Measurements from ENCODE around the gene CUL1. TPM values are rescaled to one million over a fixed set of nuclear protein-coding genes. Genes with fewer than 3 reads are reported as not detected.

CUL1 gene
- total and polyA plus RNA-seq, 12 donors: 14.0 to 53.4 (median 43.5) TPM

GRCh38 chr7:148803094-148803493 lies 104.4 kb downstream of the CUL1 start:
- peaks cover 0 to 96% (median 40%) of the 10 kb centered on the region in 9 donors for H3K36me3 ChIP-seq
- H3K9me3 ChIP-seq: no peaks in the 10 kb centered on the region
- H3K27ac ChIP-seq: no peak overlapping the region
- ATAC-seq (no peak), DNase-seq (no peak)
- H3K27me3 ChIP-seq: no peaks in the 10 kb centered on the region
- H3K4me3 ChIP-seq: no peak overlapping the region
- no peaks in the 10 kb centered on the region for H3K4me1 ChIP-seq
- no peak for TF ChIP-seq CTCF (IDR thresholded peaks at IDR 0.05)
- WGBS, 2 donors: 96% methylated on average over 5 of the region's 5 CpGs
- intact Hi-C loops (cut with DNase I): no loop called here

- DNase-seq (no peak), ATAC-seq (no peak)
- Histone ChIP-seq H3K9me3 (no peaks in the 10 kb centered on the region), H3K27ac (no peak overlapping the region), H3K4me3 (no peak overlapping the region), H3K36me3 (peaks cover 0 to 96% (median 25%) of the 10 kb centered on the region in 9 donors), H3K27me3 (no peaks in the 10 kb centered on the region), H3K4me1 (no peaks in the 10 kb centered on the region)
- no peak for TF ChIP-seq CTCF (IDR thresholded peaks at IDR 0.05)
- 84 to 85% methylated on average over 10 of the region's 10 CpGs for WGBS, 2 donors
- intact Hi-C loops (cut with DNase I): no loop called here
Observed at GRCh38 chr7:148804343-148805235, 105.9 kb downstream of the CUL1 start.

GRCh38 chr7:148806187-148806586 lies 107.5 kb downstream of the CUL1 start:
- H3K9me3 ChIP-seq: no peaks in the 10 kb centered on the region
- H3K4me1 ChIP-seq: no peaks in the 10 kb centered on the region
- DNase-seq: no peak
- no peak overlapping the region for H3K27ac ChIP-seq
- peaks cover 0 to 94% (median 9%) of the 10 kb centered on the region in 9 donors for H3K36me3 ChIP-seq
- no peaks in the 10 kb centered on the region for H3K27me3 ChIP-seq
- TF ChIP-seq CTCF (IDR thresholded peaks at IDR 0.05): no peak
- no peak overlapping the region for H3K4me3 ChIP-seq
- ATAC-seq: no peak
- intact Hi-C loops (cut with DNase I): no loop called here
- WGBS, 2 donors: 93 to 94% methylated on average over 7 of the region's 7 CpGs

GRCh38 chr7:148807436-148807835 lies 108.7 kb downstream of the CUL1 start:
- Histone ChIP-seq H3K9me3 (no peaks in the 10 kb centered on the region), H3K4me1 (no peaks in the 10 kb centered on the region), H3K4me3 (no peak overlapping the region), H3K27me3 (no peaks in the 10 kb centered on the region), H3K27ac (no peak overlapping the region), H3K36me3 (peaks cover 0 to 94% (median 0%) of the 10 kb centered on the region in 9 donors)
- DNase-seq: no peak
- intact Hi-C loops (cut with DNase I): no loop called here
- no peak for TF ChIP-seq CTCF (IDR thresholded peaks at IDR 0.05)
- WGBS, 2 donors: 69% methylated on average over 4 of the region's 4 CpGs
- ATAC-seq: no peak
